Stomach smooth muscle (tissue), 2 donors: Measurements from ENCODE around the gene ARHGEF11.

ENCODE experiments used
- H3K27ac ChIP-seq: one replicate; pipeline ENCODE4 v1.7.0; 2013; ENCODE audit warnings: mild to moderate bottlenecking, low read length, inconsistent platforms
- H3K27me3 ChIP-seq, 2 donors: one replicate each; pipeline ENCODE4 v1.7.0; 2013; ENCODE audit warnings: low read length in 2 of 2; ENCODE audit not compliant: insufficient read depth in 2 of 2, control insufficient read depth in 1 of 2
- H3K36me3 ChIP-seq, 2 donors: one replicate each; pipeline ENCODE4 v1.7.0; 2013; ENCODE audit warnings: low read length in 2 of 2; ENCODE audit not compliant: control insufficient read depth in 2 of 2, insufficient read depth in 2 of 2
- H3K4me1 ChIP-seq: one replicate; pipeline ENCODE4 v1.7.0; 2013; ENCODE audit warnings: low read length; ENCODE audit not compliant: control insufficient read depth, insufficient read depth
- H3K4me3 ChIP-seq, 2 donors: one replicate each; pipeline ENCODE4 v1.7.0; 2013; ENCODE audit warnings: low read length in 2 of 2
- H3K9ac ChIP-seq, 2 donors: one replicate each; pipeline ENCODE4 v1.7.0; 2013; ENCODE audit warnings: low read length in 2 of 2, mild to moderate bottlenecking in 1 of 2
- H3K9me3 ChIP-seq, 2 donors: one replicate each; pipeline ENCODE4 v1.7.0; 2013; ENCODE audit warnings: low read length in 2 of 2; ENCODE audit not compliant: control insufficient read depth in 2 of 2
- donor health status: healthy.
- donor health status: Pancreatic carcinoma.

ARHGEF11 gene

DNA sequence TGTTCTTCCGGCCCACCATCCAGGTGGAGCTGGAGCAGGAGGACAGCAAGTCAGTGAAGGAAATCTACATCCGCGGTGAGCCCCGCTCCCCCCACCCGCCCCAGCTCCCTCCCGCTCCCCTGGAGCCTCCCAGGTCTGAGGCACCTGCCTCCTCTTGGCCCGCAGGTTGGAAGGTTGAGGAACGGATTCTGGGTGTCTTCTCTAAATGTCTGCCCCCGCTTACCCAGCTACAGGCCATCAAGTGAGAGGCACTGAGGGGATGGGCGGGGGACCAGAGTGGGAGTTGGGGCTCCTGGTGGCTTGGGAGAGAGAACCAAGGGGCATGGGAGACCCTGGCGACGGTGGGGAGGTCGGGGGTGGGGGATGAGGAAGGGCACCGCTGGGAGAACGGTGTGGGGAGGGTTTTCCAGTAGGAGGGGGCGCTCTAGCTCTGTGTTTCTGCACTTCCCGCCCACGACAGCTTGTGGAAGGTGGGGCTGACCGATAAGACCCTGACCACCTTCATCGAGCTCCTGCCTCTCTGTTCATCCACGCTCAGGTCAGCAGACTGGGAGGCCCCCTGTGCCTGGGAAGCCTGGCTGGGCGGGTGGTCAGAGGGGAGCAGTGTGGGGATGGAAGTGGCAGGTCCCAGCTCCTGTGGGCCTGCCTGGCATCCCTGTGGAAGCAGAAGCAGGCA lies 120.9 kb downstream of the ARHGEF11 start:
- Histone ChIP-seq H3K9ac (no peak overlapping the region), H3K27ac (no peak overlapping the region), H3K4me3 (no peak overlapping the region), H3K9me3 (no peaks in the 10 kb centered on the region), H3K36me3 (no peaks in the 10 kb centered on the region), H3K4me1 (peaks cover 25% of the 10 kb centered on the region), H3K27me3 (peaks cover 66 to 90% of the 10 kb centered on the region in 2 donors)

DNA sequence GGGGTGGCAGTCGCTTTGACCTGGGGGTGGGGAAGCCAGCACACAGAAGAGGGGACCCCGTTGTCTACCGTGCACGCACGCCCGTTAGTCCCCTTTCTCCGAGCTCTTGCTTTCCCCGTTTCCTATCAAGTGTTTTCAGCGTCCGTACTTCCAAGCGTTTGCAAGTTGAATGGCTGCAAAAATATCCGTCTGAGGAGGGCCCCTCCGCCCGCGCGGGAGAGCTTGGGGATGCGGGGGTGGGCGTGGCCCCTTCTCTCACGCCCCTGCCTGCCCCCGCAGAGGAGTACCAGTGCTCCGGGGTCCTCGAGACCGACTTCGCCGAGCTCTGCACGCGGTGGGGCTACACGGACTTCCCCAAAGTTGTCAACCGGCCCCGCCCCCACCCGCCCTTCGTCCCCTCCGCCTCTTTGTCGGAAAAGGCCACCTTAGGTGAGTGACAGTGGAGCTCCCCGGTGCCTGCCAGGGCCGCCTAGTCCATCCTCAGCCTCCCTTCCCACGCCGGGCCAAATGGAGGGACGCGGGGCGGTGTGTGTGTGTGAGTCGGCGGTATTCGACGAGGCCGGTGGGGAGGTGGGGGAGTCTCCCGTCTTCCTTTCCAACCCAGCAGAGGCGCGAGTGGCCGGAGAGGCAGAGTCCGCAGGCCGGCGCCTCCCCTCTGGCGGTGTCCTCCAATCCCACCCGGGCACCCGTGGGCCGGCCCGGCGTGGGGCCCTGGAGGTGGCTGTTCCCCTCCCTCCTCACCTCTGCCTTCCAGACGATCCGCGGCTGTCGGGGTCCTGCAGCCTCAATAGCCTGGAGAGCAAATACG lies 121.7 kb downstream of the ARHGEF11 start:
- Histone ChIP-seq H3K4me1 (peaks cover 25% of the 10 kb centered on the region), H3K27ac (no peak overlapping the region), H3K36me3 (no peaks in the 10 kb centered on the region), H3K9me3 (no peaks in the 10 kb centered on the region), H3K4me3 (peak overlapping the region; percentile 8 to 29), H3K9ac (no peak overlapping the region), H3K27me3 (peaks cover 59 to 82% of the 10 kb centered on the region in 2 donors)

DNA sequence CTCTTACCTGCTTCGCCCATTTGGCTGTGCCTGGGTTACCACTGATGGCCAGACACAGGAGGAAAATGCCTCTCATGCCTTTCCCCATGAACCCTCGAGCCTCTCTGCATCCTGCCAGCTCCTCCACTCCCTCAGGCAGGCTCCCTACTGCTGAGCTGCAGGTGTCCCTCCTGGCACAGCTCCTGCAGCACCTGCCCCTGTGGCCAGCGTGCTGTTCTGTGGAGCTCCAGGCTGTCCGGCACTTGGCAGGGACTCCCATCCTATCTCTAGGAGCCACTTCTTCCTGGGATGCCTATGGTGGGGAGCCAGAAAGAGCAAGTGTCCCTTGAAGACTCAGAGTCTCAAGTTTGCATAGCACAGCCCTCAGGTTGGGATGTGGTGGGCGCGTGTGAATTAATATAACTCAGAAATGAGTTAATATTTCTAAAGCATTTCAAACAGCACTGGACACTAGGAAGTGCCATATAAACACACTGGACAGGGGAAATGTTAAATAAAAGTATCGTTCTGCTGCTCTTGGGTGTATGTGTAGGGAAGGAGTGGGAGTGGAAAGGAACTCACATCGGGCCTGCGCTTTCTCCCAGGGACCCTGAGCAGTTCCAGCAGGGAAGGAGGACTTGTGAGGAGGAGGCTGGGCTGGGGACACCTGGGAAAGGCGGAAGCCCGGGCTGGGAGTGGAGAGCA lies 122.4 kb downstream of the ARHGEF11 start:
- Histone ChIP-seq H3K36me3 (no peaks in the 10 kb centered on the region), H3K9me3 (no peaks in the 10 kb centered on the region), H3K4me3 (peak overlapping the region; percentile 8 to 29), H3K27me3 (peaks cover 57 to 79% of the 10 kb centered on the region in 2 donors), H3K9ac (no peak overlapping the region), H3K27ac (no peak overlapping the region), H3K4me1 (peaks cover 25% of the 10 kb centered on the region)

DNA sequence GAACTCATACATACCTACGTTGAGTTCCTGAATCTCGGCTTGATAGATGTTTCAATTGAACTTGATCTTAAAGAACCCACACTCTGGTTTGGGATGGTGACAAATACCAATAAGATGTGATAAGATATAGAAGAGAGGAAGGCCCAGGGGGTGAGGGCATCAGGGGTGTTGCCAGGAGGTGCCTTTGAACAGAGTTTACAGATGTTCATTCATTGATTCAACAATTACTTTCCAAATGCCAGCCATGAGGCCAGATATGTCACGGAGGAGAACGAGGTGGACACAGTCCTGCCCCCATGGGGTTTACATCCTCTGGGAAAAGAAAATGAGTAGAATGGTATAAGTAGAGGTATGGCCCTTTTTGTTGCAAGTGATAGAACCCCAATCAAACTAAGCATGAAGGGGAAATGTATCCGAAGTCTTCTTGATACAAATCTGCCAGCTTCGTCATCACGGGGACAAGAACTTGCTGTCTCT lies 124.5 kb downstream of the ARHGEF11 start:
- Histone ChIP-seq H3K4me3 (no peak overlapping the region), H3K36me3 (no peaks in the 10 kb centered on the region), H3K9ac (no peak overlapping the region), H3K4me1 (peaks cover 14% of the 10 kb centered on the region), H3K27me3 (peaks cover 46 to 60% of the 10 kb centered on the region in 2 donors), H3K27ac (no peak overlapping the region), H3K9me3 (no peaks in the 10 kb centered on the region)

DNA sequence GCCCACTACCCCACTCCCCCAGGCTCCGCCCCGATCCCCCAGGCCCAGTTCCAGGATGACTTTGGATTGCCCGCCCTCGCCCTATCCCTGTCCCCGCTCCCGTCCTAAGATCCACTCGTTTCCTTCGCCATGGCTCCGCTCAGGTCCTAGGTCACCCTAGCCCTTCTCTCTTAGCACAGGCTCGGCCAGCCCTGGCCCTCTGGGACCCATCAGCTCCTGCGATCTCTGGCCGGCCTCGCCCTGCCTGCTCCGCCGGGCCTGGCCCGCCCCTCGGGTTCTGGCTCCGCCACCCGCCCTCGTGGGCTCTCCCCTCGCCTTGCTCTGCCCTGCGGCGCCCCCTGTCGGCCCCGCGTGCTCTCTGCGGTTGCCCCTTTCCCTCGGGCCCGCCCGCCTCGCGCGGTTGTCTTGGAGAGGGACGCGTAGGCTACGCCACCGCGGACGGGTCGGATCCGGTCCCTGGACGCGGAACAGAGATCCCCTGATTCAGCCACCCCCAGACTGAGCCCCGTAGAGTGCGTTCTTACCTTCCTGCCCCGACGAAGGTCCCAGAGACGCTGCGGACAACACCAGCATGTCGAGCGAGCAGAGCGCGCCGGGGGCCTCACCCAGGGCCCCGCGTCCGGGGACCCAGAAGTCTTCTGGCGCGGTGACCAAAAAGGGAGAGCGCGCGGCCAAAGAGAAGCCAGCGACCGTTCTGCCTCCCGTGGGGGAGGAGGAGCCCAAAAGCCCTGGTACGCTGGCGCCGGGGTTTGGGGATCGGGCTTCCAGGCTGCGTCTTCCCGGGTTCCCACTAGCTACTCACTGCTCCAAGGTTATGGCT lies 125.1 kb downstream of the ARHGEF11 start, which contains the start of gene LRRC71:
Gene LRRC71 (plus strand): TSS at position 400 of the 820 bp plus-strand sequence. CDS start 172 bp downstream, at position 572.
- H3K9ac ChIP-seq = no peak within 1 kb of the TSS
- peaks cover 46 to 54% of the 10 kb centered on the region in 2 donors for H3K27me3 ChIP-seq
- peak within 1 kb of the TSS in 1 of 2 donors; percentile 54 for H3K4me3 ChIP-seq
- H3K4me1 ChIP-seq = peaks cover 14% of the 10 kb centered on the region
- H3K9me3 ChIP-seq = no peaks in the 10 kb centered on the region
- H3K27ac ChIP-seq = no peak within 1 kb of the TSS
- peaks cover 0 to 3% of the 10 kb centered on the region in 2 donors for H3K36me3 ChIP-seq

DNA sequence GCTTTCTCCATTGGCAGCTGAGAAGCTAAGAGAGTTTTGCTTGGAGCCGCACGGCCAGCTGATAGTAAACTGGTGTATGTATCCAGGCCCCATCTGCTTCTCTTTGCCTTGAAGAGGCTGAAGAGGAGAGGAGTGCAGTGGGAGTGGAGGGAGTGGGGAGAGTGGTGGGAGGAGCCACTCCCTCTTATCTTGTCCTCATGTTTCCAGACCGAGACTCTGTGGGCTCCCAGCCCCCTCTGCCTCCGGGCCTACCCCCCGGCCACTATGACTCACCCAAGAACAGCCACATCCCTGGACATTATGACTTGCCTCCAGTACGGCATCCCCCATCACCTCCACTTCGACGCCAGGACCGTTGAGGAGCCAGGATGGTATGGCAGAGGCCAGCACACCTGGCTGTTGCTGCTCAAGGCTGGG lies 131.1 kb downstream of the ARHGEF11 start:
- H3K9ac ChIP-seq = no peak overlapping the region
- H3K9me3 ChIP-seq = no peaks in the 10 kb centered on the region
- H3K4me1 ChIP-seq = no peaks in the 10 kb centered on the region
- H3K27me3 ChIP-seq = peaks cover 10 to 12% of the 10 kb centered on the region in 2 donors
- H3K4me3 ChIP-seq = no peak overlapping the region
- H3K36me3 ChIP-seq = peaks cover 2 to 8% of the 10 kb centered on the region in 2 donors
- no peak overlapping the region for H3K27ac ChIP-seq

DNA sequence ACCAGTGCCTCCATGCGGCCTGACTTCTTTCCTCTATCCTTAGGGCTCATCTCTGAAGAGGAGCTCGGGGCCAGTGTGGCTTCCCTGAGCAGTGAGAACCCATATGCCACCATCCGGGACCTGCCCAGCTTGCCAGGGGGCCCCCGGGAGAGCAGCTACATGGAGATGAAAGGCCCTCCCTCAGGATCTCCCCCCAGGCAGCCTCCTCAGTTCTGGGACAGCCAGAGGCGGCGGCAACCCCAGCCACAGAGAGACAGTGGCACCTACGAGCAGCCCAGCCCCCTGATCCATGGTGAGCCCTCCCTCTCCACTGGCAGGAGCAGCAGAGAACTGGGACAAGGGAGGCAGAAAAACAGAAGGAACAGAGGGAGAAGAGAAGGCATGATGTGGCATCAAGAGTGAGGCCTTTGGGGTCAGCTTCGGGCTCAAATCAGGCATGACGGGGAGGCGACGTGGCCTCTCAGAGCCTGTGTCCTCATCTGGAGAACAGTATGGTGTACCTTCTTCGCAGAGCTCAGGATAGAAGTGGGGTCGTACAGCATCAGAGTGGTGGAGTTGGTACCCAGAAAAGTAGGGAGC lies 131.6 kb downstream of the ARHGEF11 start:
- no peak overlapping the region for H3K9ac ChIP-seq
- H3K27ac ChIP-seq = no peak overlapping the region
- peaks cover 11 to 12% of the 10 kb centered on the region in 2 donors for H3K27me3 ChIP-seq
- peaks cover 2 to 8% of the 10 kb centered on the region in 2 donors for H3K36me3 ChIP-seq
- H3K4me3 ChIP-seq = no peak overlapping the region
- H3K9me3 ChIP-seq = no peaks in the 10 kb centered on the region
- H3K4me1 ChIP-seq = peaks cover under 1% of the 10 kb centered on the region

DNA sequence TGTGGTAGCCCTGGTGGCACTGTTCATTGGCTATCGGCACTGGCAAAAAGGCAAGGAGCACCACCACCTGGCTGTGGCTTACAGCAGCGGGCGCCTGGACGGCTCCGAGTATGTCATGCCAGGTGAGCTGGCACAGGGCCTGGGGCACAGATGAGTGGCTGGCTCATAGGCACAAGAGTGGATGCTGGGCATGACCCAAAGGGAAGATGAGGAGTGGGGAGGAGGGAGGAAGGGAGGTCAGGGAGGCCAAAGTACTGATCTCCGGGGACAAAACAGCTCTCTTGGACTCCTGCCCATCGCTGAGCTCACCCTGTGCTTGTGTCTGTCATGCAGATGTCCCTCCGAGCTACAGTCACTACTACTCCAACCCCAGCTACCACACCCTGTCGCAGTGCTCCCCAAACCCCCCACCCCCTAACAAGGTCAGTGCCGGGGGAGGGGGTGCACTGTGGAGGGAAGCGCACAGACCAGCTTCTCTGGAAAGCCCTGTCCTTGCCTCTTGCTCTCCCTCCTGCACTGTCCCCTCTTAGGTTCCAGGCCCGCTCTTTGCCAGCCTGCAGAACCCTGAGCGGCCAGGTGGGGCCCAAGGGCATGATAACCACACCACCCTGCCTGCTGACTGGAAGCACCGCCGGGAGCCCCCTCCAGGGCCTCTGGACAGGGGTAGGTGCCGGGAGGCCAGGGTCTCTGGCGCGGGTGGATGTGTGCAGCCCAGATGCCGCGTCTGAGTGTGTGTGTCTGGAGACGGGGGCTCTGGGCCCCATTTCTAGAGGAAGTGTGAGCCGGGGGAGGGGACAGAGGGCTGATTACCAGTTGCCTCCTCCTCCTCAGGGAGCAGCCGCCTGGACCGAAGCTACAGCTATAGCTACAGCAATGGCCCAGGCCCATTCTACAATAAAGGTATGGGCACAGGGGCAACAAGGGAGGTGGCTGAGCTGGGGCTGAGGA lies 132.4 kb downstream of the ARHGEF11 start:
- no peak overlapping the region for H3K4me3 ChIP-seq
- H3K27me3 ChIP-seq = peaks cover 12% of the 10 kb centered on the region in 2 donors
- peaks cover 2 to 8% of the 10 kb centered on the region in 2 donors for H3K36me3 ChIP-seq
- H3K4me1 ChIP-seq = peaks cover 6% of the 10 kb centered on the region
- H3K27ac ChIP-seq = no peak overlapping the region
- no peak overlapping the region for H3K9ac ChIP-seq
- H3K9me3 ChIP-seq = no peaks in the 10 kb centered on the region

DNA sequence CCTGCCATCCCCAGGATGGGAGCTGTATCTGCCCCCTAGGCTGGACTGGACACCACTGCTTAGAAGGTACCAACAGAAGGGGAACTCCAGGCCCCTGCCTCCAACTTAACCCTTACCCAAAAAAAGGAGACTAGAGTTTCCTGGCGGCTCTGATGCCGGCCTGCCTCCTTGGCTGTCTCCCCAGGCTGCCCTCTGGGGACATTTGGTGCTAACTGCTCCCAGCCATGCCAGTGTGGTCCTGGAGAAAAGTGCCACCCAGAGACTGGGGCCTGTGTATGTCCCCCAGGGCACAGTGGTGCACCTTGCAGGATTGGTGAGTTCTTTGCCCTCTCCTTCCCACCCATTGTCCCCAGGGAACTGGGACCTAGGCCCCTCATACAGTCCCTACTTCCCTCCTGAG lies 133.2 kb downstream of the ARHGEF11 start:
- Histone ChIP-seq H3K27me3 (peaks cover 14 to 16% of the 10 kb centered on the region in 2 donors), H3K27ac (no peak overlapping the region), H3K36me3 (peaks cover 2 to 8% of the 10 kb centered on the region in 2 donors), H3K9me3 (no peaks in the 10 kb centered on the region), H3K4me3 (no peak overlapping the region), H3K9ac (no peak overlapping the region), H3K4me1 (peaks cover 7% of the 10 kb centered on the region)
